ENCODE results near the gene SHOC2. TPM values are rescaled to one million over a fixed set of nuclear protein-coding genes. Genes with fewer than 3 reads are reported as not detected.

Gene SHOC2
- total and polyA plus RNA-seq, 8 donors: 30.5 to 61.6 (median 36.5) TPM

DNA sequence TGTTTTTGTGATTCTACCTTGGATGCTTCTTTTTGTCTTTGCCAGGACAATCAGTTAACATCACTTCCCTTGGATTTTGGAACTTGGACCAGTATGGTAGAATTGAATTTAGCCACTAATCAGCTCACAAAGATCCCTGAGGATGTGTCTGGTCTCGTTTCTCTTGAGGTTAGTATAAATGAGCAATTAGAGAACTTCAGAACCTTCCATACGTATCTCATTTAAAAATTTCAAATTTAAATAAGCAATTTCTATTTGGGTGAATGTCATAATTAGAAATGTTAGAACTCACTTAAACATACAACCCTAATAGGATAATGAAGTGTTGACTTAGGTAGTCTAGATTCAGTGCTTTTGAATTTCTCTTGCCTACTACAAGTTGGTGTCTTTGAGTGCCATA is 88.1 kb downstream of the SHOC2 start:
- H3K27me3 ChIP-seq: no peaks in the 10 kb centered on the region
- H3K36me3 ChIP-seq: peaks cover 0 to 61% of the 10 kb centered on the region in 2 donors
- DNase-seq (no peak), ATAC-seq (no peak)
- H3K9me3 ChIP-seq: no peaks in the 10 kb centered on the region
- intact Hi-C loops (cut with DNase I): no loop called here
- H3K27ac ChIP-seq: no peak overlapping the region
- TF ChIP-seq, protein P1, sequence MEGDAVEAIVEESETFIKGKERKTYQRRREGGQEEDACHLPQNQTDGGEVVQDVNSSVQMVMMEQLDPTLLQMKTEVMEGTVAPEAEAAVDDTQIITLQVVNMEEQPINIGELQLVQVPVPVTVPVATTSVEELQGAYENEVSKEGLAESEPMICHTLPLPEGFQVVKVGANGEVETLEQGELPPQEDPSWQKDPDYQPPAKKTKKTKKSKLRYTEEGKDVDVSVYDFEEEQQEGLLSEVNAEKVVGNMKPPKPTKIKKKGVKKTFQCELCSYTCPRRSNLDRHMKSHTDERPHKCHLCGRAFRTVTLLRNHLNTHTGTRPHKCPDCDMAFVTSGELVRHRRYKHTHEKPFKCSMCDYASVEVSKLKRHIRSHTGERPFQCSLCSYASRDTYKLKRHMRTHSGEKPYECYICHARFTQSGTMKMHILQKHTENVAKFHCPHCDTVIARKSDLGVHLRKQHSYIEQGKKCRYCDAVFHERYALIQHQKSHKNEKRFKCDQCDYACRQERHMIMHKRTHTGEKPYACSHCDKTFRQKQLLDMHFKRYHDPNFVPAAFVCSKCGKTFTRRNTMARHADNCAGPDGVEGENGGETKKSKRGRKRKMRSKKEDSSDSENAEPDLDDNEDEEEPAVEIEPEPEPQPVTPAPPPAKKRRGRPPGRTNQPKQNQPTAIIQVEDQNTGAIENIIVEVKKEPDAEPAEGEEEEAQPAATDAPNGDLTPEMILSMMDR (IDR thresholded peaks at IDR 0.05): no peak
- H3K4me3 ChIP-seq: no peak overlapping the region
- no peaks in the 10 kb centered on the region for H3K4me1 ChIP-seq

DNA sequence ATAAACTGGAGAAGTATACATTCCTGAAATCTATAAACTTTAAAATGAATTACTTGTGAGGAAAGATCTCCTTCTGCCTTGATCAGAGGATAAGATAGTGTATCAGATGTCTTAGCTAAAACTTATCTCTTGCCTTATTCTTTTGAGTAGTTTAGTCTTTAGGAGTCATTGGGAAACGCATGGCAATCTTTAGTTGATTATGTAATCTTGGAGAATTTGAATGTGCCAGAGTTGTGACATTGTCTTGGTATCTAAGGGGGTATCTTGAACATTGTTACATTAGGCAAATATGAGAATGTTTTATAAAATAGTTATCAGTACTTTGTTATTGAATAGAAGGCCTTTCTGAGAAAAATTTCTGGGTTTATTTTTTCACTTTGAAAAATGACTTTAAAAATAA is 95.8 kb downstream of the SHOC2 start:
- Histone ChIP-seq H3K27me3 (no peaks in the 10 kb centered on the region), H3K27ac (no peak overlapping the region), H3K36me3 (peaks cover 0 to 34% of the 10 kb centered on the region in 2 donors), H3K4me1 (peaks cover 0 to 10% of the 10 kb centered on the region in 2 donors), H3K4me3 (no peak overlapping the region), H3K9me3 (no peaks in the 10 kb centered on the region)
- no peak for ATAC-seq
- intact Hi-C loops (cut with DNase I): no loop called here
- TF ChIP-seq, protein P1 (IDR thresholded peaks at IDR 0.05): no peak
- DNase-seq: no peak

DNA sequence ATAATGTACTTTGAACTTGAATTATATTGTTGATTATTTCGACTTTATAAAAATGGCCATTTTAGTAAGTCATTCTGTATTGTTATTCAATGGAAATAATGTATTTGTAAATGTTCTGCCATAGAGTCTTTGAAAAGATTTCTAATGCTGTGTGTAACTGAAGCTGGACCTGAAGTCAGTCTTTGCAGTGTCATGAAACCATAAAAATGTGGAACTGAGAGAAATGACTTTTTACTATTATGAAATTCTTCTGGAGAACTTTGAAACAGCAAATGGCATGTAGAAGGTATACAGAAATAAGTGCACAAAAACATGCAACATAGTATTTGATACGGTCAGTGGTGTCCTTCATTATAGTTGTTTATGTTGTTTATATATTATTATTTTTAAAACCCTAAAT is 97.7 kb downstream of the SHOC2 start:
- Histone ChIP-seq H3K27ac (peak overlapping the region in 1 of 2 donors; percentile 21), H3K9me3 (no peaks in the 10 kb centered on the region), H3K36me3 (peaks cover 0 to 31% of the 10 kb centered on the region in 2 donors), H3K4me3 (no peak overlapping the region), H3K27me3 (no peaks in the 10 kb centered on the region), H3K4me1 (peaks cover 0 to 10% of the 10 kb centered on the region in 2 donors)
- ATAC-seq (no peak), DNase-seq (no peak)
- intact Hi-C loops (cut with DNase I): no loop called here
- TF ChIP-seq, protein P1 (IDR thresholded peaks at IDR 0.05): no peak

DNA sequence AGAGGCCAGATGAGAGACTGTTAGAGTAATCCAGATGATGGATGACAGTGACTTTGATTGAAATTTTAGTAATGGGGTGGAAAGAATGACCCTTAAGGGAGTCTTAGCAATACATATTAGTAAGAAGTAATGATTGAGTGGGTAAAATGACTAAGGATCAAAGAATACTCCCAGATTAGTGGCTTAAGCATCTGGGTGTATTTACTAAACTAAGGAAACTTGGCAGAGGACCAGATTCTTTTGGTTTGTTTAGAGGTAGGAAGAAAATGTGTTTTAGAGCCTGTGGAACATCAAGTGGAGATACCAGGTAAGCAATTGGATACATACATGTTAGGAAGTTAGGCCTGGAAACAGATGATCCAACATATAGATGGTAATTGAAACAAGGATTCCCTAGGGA is 98.6 kb downstream of the SHOC2 start:
- H3K27me3 ChIP-seq: no peaks in the 10 kb centered on the region
- no peak for DNase-seq
- intact Hi-C loops (cut with DNase I): no loop called here
- peaks cover 0 to 10% of the 10 kb centered on the region in 2 donors for H3K4me1 ChIP-seq
- peaks cover 0 to 40% of the 10 kb centered on the region in 2 donors for H3K36me3 ChIP-seq
- TF ChIP-seq, protein P1 (IDR thresholded peaks at IDR 0.05): no peak
- ATAC-seq: no peak
- peaks cover 0 to under 1% of the 10 kb centered on the region in 2 donors for H3K9me3 ChIP-seq
- no peak overlapping the region for H3K4me3 ChIP-seq
- no peak overlapping the region for H3K27ac ChIP-seq

DNA sequence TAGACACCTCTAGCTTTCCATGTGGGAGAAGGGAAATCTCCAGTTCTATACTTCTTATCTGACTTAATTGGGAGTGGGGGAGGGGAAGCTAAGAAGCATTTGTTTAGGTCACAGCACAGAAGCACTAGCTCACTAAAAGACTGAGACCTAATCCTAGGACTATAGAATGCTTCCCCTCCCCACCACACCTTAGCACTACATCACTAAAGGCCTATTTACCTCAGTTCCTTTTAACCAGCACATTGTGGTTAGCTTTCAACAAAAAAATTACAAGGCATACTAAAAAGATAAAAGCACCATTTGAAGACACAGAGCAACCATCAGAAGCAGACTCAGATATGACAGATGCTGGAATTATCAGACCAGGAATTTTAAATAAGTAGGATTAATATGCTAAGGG is 103.7 kb downstream of the SHOC2 start:
- no peak overlapping the region for H3K27ac ChIP-seq
- DNase-seq (no peak), ATAC-seq (no peak)
- H3K4me1 ChIP-seq: no peaks in the 10 kb centered on the region
- H3K4me3 ChIP-seq: no peak overlapping the region
- intact Hi-C loops (cut with DNase I): no loop called here
- TF ChIP-seq, protein P1 (IDR thresholded peaks at IDR 0.05): no peak
- peaks cover 0 to 42% of the 10 kb centered on the region in 2 donors for H3K36me3 ChIP-seq
- H3K9me3 ChIP-seq: peaks cover 0 to 8% of the 10 kb centered on the region in 2 donors
- no peaks in the 10 kb centered on the region for H3K27me3 ChIP-seq
